ENCODE data around the gene C4A.
"Not testable (repeated sequence)": the region's sequence is repeated elsewhere in the genome, so short reads cannot be mapped to it uniquely, and the experiment has no call there.

GRCh38 chr6:32022100-32022499 lies 40.2 kb downstream of the C4A start:
- TF ChIP-seq, protein P1, sequence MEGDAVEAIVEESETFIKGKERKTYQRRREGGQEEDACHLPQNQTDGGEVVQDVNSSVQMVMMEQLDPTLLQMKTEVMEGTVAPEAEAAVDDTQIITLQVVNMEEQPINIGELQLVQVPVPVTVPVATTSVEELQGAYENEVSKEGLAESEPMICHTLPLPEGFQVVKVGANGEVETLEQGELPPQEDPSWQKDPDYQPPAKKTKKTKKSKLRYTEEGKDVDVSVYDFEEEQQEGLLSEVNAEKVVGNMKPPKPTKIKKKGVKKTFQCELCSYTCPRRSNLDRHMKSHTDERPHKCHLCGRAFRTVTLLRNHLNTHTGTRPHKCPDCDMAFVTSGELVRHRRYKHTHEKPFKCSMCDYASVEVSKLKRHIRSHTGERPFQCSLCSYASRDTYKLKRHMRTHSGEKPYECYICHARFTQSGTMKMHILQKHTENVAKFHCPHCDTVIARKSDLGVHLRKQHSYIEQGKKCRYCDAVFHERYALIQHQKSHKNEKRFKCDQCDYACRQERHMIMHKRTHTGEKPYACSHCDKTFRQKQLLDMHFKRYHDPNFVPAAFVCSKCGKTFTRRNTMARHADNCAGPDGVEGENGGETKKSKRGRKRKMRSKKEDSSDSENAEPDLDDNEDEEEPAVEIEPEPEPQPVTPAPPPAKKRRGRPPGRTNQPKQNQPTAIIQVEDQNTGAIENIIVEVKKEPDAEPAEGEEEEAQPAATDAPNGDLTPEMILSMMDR (IDR thresholded peaks at IDR 0.05) = not testable (repeated sequence)
- not testable (repeated sequence) for TF ChIP-seq POLR2AphosphoS2 (conservative IDR thresholded peaks at IDR 0.05; ENCODE audit: low read length)
